Suprapubic skin (tissue), 4 donors: ENCODE results near the gene AUTS2.

ENCODE experiments used
- CTCF ChIP-seq, 2 donors: fragments of 200-600 bp in 1 of 2; fragments of 450-650 bp in 1 of 2; sonication (generic) in 1 of 2; IDR thresholded peaks; one replicate each; pipeline ENCODE4 v1.5.1; 2016 to 2019; ENCODE audit warnings: antibody characterized with exemption in 2 of 2, mild to moderate bottlenecking in 1 of 2, moderate library complexity in 1 of 2
- EP300 ChIP-seq: sonication (generic); formaldehyde crosslinking; IDR thresholded peaks from one replicate; pipeline ENCODE4 v1.6.1; 2017; ENCODE audit warnings: antibody characterized with exemption
- POLR2A ChIP-seq, 2 donors: fragments of 450-650 bp; IDR thresholded peaks; one replicate each; pipeline ENCODE4 v1.6.1; 2017; ENCODE audit warnings: antibody characterized with exemption in 2 of 2, mild to moderate bottlenecking in 2 of 2, moderate library complexity in 2 of 2
- POLR2AphosphoS5 ChIP-seq, 3 donors: sonication (generic); formaldehyde crosslinking; IDR thresholded peaks; one replicate each; pipeline ENCODE4 v1.6.1; 2017; ENCODE audit warnings: antibody characterized with exemption in 3 of 3

- TF ChIP-seq CTCF (IDR thresholded peaks at IDR 0.05) (no peak), POLR2A (IDR thresholded peaks at IDR 0.05) (no peak), POLR2AphosphoS5 (IDR thresholded peaks at IDR 0.05) (no peak), EP300 (no peak)
Measured at GRCh38 chr7:70616211-70616610, 1017.9 kb downstream of the AUTS2 start.
